H1 (cell line): ENCODE results near the gene MAPT. TPM values are rescaled to one million over a fixed set of nuclear protein-coding genes. Genes with fewer than 3 reads are reported as not detected.

Experiments
- BRCA1 ChIP-seq: IDR thresholded peaks from 2 replicates; pipeline ENCODE4 v1.6.1; 2012; ENCODE audit warnings: low read depth, low read length, improper control_type of control experiment
- GTF2F1 ChIP-seq: IDR thresholded peaks from 2 replicates; pipeline ENCODE4 v1.6.1; 2012; ENCODE audit warnings: low read depth, low read length, improper control_type of control experiment, borderline replicate concordance
- POLR2AphosphoS5 ChIP-seq: IDR thresholded peaks from 2 replicates; pipeline ENCODE4 v1.6.1; 2011; ENCODE audit warnings: low read depth, low read length
- SRF ChIP-seq: IDR thresholded peaks from 2 replicates; pipeline ENCODE4 v1.6.1; 2011; ENCODE audit warnings: mild to moderate bottlenecking, low read depth, low read length, moderate library complexity
- TAF1 ChIP-seq: IDR thresholded peaks from 2 replicates; pipeline ENCODE4 v1.6.1; 2011; ENCODE audit warnings: mild to moderate bottlenecking, low read depth, low read length
- polyA plus RNA-seq, 7 experiments: library from polyadenylated mRNA; depleted of rRNA in 3 of 7; stranded (reverse) in 5 of 7; unstranded in 2 of 7; fragments of >200 nt in 5 of 7; fragments of 200-250 nt in 2 of 7; gene quantifications; 1 replicate in 5 of 7; 2 replicates in 1 of 7; 4 replicates in 1 of 7; pipeline versions ENCODE4 v1.2.1 to v1.2.3, GENCODE V29; 2011 to 2013; ENCODE audit warnings: missing spikeins in 2 of 7, mixed read lengths in 2 of 7
- total RNA-seq: library from RNA; stranded (reverse); fragmentation: NEBNext Ultra II Directional; extraction: Animal tissue kit (Norgen Biotek cat#: 25700); gene quantifications from 2 replicates; pipeline ENCODE4 v1.2.1, GENCODE V29; 2021
- TF ChIP-seq, protein P1 (sequence below): fragments of 300-600 bp; sonication (generic); IDR thresholded peaks from 2 replicates; pipeline ENCODE4 v1.7.1; 2012; ENCODE audit warnings: low read length, moderate library complexity, mild to moderate bottlenecking, inconsistent platforms; ENCODE audit not compliant: insufficient replicate concordance
- TF ChIP-seq, protein P2 (sequence below), 3 experiments: IDR thresholded peaks; 1 replicate in 2 of 3; 2 replicates in 1 of 3; pipeline versions ENCODE4 v1.5.1 to v1.6.1; 2011; ENCODE audit warnings: low read length in 3 of 3, mild to moderate bottlenecking in 3 of 3, inconsistent platforms in 2 of 3, low read depth in 1 of 3, moderate library complexity in 1 of 3; ENCODE audit not compliant: insufficient read depth in 1 of 3; ENCODE audit errors: control extremely low read depth in 1 of 3

The MAPT gene
- total and polyA plus RNA-seq, 2 of the 8 experiments (the other 6 are each of a cell fraction or from before 2014, with no cell fraction given), result 0.54 to 1.7 TPM

DNA sequence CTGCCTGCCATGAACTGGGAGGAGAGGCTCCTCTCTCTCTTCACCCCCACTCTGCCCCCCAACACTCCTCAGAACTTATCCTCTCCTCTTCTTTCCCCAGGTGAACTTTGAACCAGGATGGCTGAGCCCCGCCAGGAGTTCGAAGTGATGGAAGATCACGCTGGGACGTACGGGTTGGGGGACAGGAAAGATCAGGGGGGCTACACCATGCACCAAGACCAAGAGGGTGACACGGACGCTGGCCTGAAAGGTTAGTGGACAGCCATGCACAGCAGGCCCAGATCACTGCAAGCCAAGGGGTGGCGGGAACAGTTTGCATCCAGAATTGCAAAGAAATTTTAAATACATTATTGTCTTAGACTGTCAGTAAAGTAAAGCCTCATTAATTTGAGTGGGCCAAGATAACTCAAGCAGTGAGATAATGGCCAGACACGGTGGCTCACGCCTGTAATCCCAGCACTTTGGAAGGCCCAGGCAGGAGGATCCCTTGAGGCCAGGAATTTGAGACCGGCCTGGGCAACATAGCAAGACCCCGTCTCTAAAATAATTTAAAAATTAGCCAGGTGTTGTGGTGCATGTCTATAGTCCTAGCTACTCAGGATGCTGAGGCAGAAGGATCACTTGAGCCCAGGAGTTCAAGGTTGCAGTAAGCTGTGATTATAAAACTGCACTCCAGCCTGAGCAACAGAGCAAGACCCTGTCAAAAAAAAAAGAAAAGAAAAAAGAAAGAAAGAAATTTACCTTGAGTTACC, 68.0 kb downstream of the MAPT start (continued):
- TF ChIP-seq, protein P1, sequence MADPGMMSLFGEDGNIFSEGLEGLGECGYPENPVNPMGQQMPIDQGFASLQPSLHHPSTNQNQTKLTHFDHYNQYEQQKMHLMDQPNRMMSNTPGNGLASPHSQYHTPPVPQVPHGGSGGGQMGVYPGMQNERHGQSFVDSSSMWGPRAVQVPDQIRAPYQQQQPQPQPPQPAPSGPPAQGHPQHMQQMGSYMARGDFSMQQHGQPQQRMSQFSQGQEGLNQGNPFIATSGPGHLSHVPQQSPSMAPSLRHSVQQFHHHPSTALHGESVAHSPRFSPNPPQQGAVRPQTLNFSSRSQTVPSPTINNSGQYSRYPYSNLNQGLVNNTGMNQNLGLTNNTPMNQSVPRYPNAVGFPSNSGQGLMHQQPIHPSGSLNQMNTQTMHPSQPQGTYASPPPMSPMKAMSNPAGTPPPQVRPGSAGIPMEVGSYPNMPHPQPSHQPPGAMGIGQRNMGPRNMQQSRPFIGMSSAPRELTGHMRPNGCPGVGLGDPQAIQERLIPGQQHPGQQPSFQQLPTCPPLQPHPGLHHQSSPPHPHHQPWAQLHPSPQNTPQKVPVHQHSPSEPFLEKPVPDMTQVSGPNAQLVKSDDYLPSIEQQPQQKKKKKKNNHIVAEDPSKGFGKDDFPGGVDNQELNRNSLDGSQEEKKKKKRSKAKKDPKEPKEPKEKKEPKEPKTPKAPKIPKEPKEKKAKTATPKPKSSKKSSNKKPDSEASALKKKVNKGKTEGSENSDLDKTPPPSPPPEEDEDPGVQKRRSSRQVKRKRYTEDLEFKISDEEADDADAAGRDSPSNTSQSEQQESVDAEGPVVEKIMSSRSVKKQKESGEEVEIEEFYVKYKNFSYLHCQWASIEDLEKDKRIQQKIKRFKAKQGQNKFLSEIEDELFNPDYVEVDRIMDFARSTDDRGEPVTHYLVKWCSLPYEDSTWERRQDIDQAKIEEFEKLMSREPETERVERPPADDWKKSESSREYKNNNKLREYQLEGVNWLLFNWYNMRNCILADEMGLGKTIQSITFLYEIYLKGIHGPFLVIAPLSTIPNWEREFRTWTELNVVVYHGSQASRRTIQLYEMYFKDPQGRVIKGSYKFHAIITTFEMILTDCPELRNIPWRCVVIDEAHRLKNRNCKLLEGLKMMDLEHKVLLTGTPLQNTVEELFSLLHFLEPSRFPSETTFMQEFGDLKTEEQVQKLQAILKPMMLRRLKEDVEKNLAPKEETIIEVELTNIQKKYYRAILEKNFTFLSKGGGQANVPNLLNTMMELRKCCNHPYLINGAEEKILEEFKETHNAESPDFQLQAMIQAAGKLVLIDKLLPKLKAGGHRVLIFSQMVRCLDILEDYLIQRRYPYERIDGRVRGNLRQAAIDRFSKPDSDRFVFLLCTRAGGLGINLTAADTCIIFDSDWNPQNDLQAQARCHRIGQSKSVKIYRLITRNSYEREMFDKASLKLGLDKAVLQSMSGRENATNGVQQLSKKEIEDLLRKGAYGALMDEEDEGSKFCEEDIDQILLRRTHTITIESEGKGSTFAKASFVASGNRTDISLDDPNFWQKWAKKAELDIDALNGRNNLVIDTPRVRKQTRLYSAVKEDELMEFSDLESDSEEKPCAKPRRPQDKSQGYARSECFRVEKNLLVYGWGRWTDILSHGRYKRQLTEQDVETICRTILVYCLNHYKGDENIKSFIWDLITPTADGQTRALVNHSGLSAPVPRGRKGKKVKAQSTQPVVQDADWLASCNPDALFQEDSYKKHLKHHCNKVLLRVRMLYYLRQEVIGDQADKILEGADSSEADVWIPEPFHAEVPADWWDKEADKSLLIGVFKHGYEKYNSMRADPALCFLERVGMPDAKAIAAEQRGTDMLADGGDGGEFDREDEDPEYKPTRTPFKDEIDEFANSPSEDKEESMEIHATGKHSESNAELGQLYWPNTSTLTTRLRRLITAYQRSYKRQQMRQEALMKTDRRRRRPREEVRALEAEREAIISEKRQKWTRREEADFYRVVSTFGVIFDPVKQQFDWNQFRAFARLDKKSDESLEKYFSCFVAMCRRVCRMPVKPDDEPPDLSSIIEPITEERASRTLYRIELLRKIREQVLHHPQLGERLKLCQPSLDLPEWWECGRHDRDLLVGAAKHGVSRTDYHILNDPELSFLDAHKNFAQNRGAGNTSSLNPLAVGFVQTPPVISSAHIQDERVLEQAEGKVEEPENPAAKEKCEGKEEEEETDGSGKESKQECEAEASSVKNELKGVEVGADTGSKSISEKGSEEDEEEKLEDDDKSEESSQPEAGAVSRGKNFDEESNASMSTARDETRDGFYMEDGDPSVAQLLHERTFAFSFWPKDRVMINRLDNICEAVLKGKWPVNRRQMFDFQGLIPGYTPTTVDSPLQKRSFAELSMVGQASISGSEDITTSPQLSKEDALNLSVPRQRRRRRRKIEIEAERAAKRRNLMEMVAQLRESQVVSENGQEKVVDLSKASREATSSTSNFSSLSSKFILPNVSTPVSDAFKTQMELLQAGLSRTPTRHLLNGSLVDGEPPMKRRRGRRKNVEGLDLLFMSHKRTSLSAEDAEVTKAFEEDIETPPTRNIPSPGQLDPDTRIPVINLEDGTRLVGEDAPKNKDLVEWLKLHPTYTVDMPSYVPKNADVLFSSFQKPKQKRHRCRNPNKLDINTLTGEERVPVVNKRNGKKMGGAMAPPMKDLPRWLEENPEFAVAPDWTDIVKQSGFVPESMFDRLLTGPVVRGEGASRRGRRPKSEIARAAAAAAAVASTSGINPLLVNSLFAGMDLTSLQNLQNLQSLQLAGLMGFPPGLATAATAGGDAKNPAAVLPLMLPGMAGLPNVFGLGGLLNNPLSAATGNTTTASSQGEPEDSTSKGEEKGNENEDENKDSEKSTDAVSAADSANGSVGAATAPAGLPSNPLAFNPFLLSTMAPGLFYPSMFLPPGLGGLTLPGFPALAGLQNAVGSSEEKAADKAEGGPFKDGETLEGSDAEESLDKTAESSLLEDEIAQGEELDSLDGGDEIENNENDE, result no peak
- TF ChIP-seq POLR2AphosphoS5 (no peak), BRCA1 (no peak), SRF (no peak), TAF1 (no peak), GTF2F1 (no peak)
- TF ChIP-seq, protein P2, sequence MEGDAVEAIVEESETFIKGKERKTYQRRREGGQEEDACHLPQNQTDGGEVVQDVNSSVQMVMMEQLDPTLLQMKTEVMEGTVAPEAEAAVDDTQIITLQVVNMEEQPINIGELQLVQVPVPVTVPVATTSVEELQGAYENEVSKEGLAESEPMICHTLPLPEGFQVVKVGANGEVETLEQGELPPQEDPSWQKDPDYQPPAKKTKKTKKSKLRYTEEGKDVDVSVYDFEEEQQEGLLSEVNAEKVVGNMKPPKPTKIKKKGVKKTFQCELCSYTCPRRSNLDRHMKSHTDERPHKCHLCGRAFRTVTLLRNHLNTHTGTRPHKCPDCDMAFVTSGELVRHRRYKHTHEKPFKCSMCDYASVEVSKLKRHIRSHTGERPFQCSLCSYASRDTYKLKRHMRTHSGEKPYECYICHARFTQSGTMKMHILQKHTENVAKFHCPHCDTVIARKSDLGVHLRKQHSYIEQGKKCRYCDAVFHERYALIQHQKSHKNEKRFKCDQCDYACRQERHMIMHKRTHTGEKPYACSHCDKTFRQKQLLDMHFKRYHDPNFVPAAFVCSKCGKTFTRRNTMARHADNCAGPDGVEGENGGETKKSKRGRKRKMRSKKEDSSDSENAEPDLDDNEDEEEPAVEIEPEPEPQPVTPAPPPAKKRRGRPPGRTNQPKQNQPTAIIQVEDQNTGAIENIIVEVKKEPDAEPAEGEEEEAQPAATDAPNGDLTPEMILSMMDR (IDR thresholded peaks at IDR 0.05; ENCODE audit: control extremely low read depth in 1 of 3, insufficient read depth in 1 of 3, low read depth in 1 of 3, low read length in 3 of 3), result no peak
